ENCODE results near the gene LRRC4C. TPM values are rescaled to one million over a fixed set of nuclear protein-coding genes. Genes with fewer than 3 reads are reported as not detected.

LRRC4C gene
- total RNA-seq, 4 donors from 2014 or later: 1.5 to 2.8 (median 1.7) TPM

GRCh38 chr11:40315122-40315521 lies 1144.3 kb downstream of the LRRC4C start:
- Histone ChIP-seq H3K4me3 (no peak overlapping the region), H3K27ac (no peak overlapping the region), H3K4me1 (no peaks in the 10 kb centered on the region), H3K36me3 (no peaks in the 10 kb centered on the region), H3K27me3 (peaks cover 6% of the 10 kb centered on the region), H3K9me3 (no peaks in the 10 kb centered on the region)
- no peak for ATAC-seq
- 87 to 91% methylated on average over 1 of the region's 1 CpG for WGBS, 2 donors (ENCODE audit: low coverage in 1 of 2)
- TF ChIP-seq EP300 (IDR thresholded peaks at IDR 0.05) (no peak), POLR2AphosphoS5 (IDR thresholded peaks at IDR 0.05) (no peak), POLR2A (IDR thresholded peaks at IDR 0.05) (no peak), CTCF (IDR thresholded peaks at IDR 0.05) (no peak)

- no peaks in the 10 kb centered on the region for H3K4me1 ChIP-seq
- TF ChIP-seq CTCF (IDR thresholded peaks at IDR 0.05): no peak
- no peak for TF ChIP-seq POLR2AphosphoS5 (IDR thresholded peaks at IDR 0.05)
- TF ChIP-seq EP300 (IDR thresholded peaks at IDR 0.05): no peak
- no peak for TF ChIP-seq POLR2A (IDR thresholded peaks at IDR 0.05)
- H3K4me3 ChIP-seq: no peak overlapping the region
- ATAC-seq: no peak
- peaks cover 6% of the 10 kb centered on the region for H3K27me3 ChIP-seq
- no peaks in the 10 kb centered on the region for H3K9me3 ChIP-seq
- 20 to 34% methylated on average over 2 of the region's 2 CpGs for WGBS, 2 donors (ENCODE audit: low coverage in 1 of 2)
- H3K36me3 ChIP-seq: no peaks in the 10 kb centered on the region
- no peak overlapping the region for H3K27ac ChIP-seq
These were observed 1145.1 kb downstream of the LRRC4C start for GRCh38 chr11:40314327-40314726.

- Histone ChIP-seq H3K4me1 (no peaks in the 10 kb centered on the region), H3K4me3 (no peak overlapping the region), H3K27me3 (no peaks in the 10 kb centered on the region), H3K36me3 (no peaks in the 10 kb centered on the region), H3K9me3 (no peaks in the 10 kb centered on the region), H3K27ac (no peak overlapping the region)
- ATAC-seq: no peak
- TF ChIP-seq POLR2A (IDR thresholded peaks at IDR 0.05) (no peak), CTCF (IDR thresholded peaks at IDR 0.05) (peak in 2 of 4 experiments; percentile 28 to 54), EP300 (IDR thresholded peaks at IDR 0.05) (no peak)
- 17 to 27% methylated on average over 1 of the region's 1 CpG for WGBS, 2 donors (ENCODE audit: low coverage in 1 of 2)
These were observed 1152.4 kb downstream of the LRRC4C start for GRCh38 chr11:40306938-40307548.

- WGBS, 2 donors (ENCODE audit: low coverage in 1 of 2): 49 to 60% methylated on average over 3 to 4 of the region's 4 CpGs
- Histone ChIP-seq H3K4me3 (no peak overlapping the region), H3K27me3 (peaks cover 11% of the 10 kb centered on the region), H3K9me3 (no peaks in the 10 kb centered on the region), H3K36me3 (no peaks in the 10 kb centered on the region), H3K4me1 (no peaks in the 10 kb centered on the region), H3K27ac (no peak overlapping the region)
- no peak for ATAC-seq
- TF ChIP-seq CTCF (IDR thresholded peaks at IDR 0.05) (no peak), POLR2A (IDR thresholded peaks at IDR 0.05) (no peak), POLR2AphosphoS5 (IDR thresholded peaks at IDR 0.05) (no peak), EP300 (IDR thresholded peaks at IDR 0.05) (no peak)
These were observed 1156.8 kb downstream of the LRRC4C start for GRCh38 chr11:40302669-40303068.

- ATAC-seq: no peak
- peaks cover 0 to 12% (median 4%) of the 10 kb centered on the region in 3 donors for H3K4me1 ChIP-seq
- no peaks in the 10 kb centered on the region for H3K9me3 ChIP-seq
- H3K27ac ChIP-seq: no peak overlapping the region
- peaks cover 45% of the 10 kb centered on the region for H3K27me3 ChIP-seq
- H3K4me3 ChIP-seq: no peak overlapping the region
- WGBS, 2 donors (ENCODE audit: low coverage in 1 of 2): 41 to 53% methylated on average over 4 of the region's 4 CpGs
- TF ChIP-seq CTCF (IDR thresholded peaks at IDR 0.05) (no peak), POLR2A (IDR thresholded peaks at IDR 0.05) (no peak), POLR2AphosphoS5 (IDR thresholded peaks at IDR 0.05) (no peak), EP300 (IDR thresholded peaks at IDR 0.05) (no peak)
- no peaks in the 10 kb centered on the region for H3K36me3 ChIP-seq
These were observed 1164.0 kb downstream of the LRRC4C start for GRCh38 chr11:40295466-40295865.

All from gastroesophageal sphincter (tissue), 4 donors.